Stimulated activated CD4-positive, alpha-beta T cell treated with anti-CD3 and anti-CD28 coated beads, Interleukin-2, amount 100 ng/mL, for 48 hours (primary cell): ENCODE results near the gene ARRDC4.

Source experiments
- DNase-seq, 2 donors: peaks; one replicate each; pipeline ENCODE4 v3.0.0-alpha.2; 2020

Gene ARRDC4

GRCh38 chr15:98000249-98001203 lies 40.0 kb downstream of the ARRDC4 start:
- DNase-seq = no peak

- DNase-seq = no peak
These were observed 41.2 kb downstream of the ARRDC4 start for GRCh38 chr15:98001663-98002194.

GRCh38 chr15:98002419-98002818 lies 41.9 kb downstream of the ARRDC4 start:
- DNase-seq = no peak

- DNase-seq = no peak
These were observed 42.4 kb downstream of the ARRDC4 start for GRCh38 chr15:98002866-98003265.

DNA sequence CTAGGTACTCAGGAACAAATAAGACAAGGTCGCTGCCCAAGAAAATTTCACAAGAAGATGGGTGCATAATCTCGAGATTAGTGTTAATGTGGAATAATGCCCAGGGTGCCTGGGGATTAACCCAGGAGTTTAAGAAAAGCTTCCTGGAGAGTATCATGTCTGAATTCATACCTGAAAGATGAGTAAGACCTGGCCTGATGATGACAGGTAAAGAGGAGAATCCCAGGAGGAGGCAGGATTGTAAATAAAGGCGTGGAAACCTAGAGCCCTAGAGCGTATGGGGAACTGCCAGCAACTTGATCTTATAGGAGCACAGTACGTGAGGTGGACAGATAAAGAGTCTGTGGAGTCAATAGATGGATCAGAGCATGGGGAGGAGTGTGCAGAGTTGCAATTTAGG lies 43.0 kb downstream of the ARRDC4 start:
- DNase-seq = no peak

- DNase-seq = no peak
These were observed 43.5 kb downstream of the ARRDC4 start for GRCh38 chr15:98003996-98004395.

DNA sequence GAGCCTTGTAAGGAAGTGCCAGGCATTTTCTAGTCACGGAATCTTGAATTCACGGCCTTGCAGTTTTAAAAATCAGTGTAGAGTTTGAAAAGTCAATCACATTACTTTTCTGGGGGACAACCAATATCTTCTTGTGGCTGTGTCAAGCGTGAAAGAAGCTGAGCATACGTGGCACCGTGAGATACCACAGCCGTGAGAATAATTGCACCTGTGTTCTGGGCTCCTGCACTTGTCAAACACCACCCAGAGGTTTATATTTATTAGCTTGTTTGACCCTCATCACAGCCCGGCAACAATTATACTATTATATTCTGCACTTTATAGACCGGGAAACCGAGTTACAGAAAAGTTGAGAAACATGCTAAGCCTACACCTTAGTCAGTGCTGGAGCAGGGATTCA lies 45.2 kb downstream of the ARRDC4 start:
- no peak for DNase-seq

DNA sequence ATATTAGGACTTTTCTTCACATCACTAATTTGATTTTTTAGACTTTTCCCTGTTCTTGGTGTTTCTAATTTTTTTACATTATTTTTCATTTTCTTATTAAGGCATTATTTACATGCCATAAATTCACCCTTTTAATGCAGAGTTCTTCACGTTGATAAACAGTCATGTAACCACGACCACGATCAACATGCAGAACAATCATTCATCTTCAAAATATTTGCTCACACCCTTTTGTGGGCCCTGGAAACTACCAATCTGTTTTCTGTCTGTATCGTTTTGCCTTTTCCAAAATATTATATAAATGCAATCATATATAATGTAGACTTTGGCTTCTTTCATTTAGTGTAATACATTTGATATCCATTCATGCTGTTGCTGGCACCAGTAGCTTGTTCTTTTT lies 48.7 kb downstream of the ARRDC4 start:
- DNase-seq = no peak

GRCh38 chr15:98009971-98010370 lies 49.5 kb downstream of the ARRDC4 start:
- DNase-seq = no peak

DNA sequence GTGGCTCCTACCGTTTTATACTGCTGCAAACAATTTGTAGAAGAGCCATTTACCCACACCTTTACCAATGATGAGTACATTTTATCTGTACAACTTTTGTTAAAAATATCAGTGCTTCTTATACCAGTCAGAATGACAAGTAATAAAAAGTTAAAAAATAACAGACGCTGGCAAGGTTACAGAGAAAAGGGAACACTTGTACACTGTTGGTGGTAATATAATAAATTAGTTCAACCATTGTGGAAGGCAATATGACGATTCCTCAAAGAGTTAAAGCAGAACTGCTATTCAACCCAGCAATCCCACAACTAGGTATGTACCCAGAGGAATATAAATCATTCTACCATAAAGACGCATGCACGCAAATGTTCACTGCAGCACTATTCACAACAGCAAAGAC lies 51.9 kb downstream of the ARRDC4 start:
- no peak for DNase-seq

GRCh38 chr15:98013631-98014030 lies 53.1 kb downstream of the ARRDC4 start:
- DNase-seq = no peak

DNA sequence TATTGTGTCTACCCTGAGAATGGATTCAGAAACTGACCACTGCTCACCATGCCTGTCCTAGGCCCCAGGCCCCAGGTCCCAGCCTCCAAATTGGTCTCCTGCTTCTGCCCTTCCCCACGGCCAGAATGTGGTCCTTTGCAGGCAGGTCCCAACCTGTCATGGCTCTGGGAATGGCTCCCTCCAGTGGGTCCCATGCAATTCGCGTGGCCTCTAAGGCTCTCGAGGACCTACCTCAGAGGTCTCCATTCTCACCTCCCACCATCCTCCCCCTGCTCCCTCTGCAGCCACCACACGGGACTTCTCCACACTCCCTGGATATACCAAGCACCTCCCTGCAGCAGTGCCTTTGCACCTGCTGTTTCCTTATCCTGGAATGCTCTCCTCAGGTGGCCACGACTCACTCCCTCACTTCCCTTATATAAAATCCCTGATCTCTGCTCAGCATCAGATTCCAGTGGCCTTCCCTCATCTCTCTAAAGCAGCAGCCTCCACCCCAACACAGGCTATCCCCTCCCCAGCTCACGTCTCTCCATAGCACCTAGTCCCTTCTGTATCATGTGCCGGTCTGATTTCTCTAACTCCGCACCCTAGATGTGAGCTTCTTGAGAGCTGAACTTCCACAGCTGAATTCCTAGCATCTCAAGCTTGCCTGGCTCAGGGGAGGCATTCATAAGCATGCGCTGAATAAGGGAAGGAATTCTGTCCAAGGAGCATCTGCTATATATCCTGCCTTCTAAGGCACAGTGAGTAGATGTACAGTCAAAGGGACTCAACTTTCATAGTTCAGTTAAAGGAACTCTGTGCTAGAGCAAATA lies 56.9 kb downstream of the ARRDC4 start:
- no peak for DNase-seq

- DNase-seq = no peak
These were observed 58.4 kb downstream of the ARRDC4 start for GRCh38 chr15:98018761-98019351.
